Measurements from ENCODE around the gene ELOVL6.
"Not testable (repeated sequence)": the region's sequence is repeated elsewhere in the genome, so short reads cannot be mapped to it uniquely, and the experiment has no call there.

Gene ELOVL6

DNA sequence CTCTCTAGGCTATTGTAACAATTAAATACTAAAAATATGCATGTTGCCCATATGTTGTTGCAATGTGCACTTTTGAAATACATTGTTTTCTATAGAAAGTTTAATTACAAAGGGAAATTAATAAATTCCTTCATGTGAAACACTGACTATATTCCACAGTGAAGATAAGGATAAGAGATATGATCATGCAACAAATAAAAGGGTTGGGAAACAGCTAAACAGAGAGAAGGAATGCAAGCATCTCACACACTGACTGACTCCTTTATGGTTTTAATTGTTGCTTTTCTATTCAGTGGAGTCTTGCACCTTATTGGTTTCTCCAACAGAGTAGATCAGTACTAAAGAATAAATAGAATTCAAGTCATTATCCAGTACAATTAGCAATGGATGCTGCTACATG, 37.8 kb downstream of the ELOVL6 start:
- DNase-seq (ENCODE audit: low read depth in 2 of 2) = no peak

DNA sequence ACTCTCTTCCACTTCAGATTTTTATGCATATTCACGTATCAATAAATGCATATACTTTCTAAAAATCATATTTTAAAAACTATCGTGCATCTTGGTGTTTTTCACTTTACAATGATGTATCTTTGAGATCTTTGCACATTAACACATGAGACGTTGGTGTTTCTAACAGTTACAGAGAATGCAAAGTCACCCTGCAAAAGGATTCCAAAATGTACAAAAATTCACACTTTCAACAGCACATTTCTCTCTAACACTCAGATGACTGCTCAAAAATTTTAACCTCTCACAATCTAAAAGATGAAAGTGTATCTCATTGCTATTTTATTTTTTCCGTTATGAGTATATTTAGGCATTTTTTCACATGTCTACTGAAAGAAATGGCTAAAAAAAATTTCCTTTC, 38.9 kb downstream of the ELOVL6 start:
- DNase-seq (ENCODE audit: low read depth in 2 of 2) = no peak

DNA sequence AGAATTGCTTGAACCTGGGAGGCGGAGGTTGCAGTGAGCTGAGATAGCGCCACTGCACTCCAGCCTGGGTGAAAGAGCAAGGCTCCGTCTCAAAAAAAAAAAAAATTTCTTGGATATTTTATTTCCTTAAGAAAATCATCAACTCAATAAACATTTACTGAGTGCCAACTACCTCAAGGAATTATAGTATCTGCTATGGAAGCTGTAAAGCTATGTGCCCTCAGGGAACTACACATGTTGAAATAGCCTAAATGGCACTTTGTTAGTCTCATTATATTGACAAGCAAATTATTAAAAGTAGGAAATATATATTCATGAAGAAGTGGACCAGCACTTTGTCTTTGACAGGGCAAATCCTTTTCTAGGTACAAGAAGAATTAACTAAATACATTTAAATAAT, 40.8 kb downstream of the ELOVL6 start:
- no peak for DNase-seq (ENCODE audit: low read depth in 2 of 2)

DNA sequence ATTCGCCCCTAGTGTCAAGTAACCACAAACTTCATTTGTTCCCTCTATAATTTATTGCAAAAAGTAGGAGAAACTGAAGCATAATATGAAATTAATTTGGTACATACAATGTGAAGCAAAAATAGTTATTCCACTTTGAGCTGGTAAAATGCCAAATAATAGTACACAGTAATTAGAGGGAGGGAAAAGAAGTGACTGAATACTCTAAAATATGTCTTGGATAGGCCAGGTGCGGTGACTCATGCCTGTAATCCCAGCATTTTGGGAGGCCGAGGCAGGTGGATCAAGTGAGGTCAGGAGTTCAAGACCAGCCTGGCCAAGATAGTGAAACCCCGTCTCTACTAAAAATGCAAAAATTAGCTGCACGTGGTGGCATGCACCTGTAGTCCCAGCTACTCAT, 41.2 kb downstream of the ELOVL6 start:
- not testable (repeated sequence) for DNase-seq (ENCODE audit: low read depth in 2 of 2)

DNA sequence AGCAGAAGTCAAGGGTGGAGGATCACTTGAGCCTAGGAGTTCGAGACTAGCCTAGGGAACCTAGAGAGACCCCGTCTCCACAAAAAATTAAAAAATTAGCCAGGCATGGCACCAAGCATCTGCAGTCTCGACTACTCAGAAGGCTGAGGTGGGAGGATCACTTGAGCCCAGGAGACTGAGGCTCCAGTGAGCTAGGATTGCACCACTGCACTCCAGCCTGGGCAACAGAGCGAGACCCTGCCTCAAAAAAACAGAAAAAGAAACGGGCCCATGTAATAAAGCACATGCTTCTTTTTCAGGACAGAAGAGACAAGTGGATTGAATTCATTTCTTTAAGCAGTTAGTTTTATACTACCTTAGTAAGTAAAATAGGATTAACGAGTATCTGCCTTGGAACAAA, 42.0 kb downstream of the ELOVL6 start:
- no peak for DNase-seq (ENCODE audit: low read depth in 2 of 2)

DNA sequence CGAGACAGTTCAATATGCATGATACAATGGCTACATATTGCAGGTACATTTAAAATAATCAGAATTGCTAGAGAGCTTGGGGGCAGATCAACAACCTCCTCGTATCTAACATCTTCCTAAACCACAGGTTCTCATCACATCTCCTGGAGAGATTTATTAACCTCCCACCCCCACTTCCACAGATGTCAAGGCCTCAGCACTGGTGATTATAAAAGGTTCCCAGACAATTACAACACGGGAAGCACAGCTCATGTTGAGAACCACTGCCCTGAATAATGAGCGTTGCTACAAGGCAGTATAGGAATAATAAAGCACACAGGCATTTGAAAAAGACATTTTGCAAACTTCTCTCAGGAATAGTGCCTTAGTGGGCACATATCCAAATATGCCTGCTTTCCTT, 42.8 kb downstream of the ELOVL6 start:
- DNase-seq (ENCODE audit: low read depth in 2 of 2) = peak; percentile 48 to 52

DNA sequence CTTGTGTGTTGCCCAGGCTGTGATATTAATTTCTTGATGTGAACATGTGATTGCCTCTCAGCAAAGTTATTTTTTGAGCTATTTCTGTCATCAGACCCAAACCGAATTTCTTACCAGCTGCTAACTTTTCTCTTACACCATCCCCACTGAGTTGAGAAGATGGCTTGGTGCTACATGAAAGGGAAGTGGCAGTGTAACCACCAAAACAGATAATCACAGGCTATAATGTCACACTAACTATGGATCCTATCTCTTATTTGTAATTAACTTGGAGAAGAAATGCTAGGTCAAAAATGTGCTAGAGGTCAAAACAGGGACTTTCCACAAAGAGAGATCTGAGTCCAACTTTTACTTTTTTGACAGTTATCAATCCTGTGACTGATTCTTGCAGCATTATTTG, 43.8 kb downstream of the ELOVL6 start:
- no peak for DNase-seq (ENCODE audit: low read depth in 2 of 2)

DNA sequence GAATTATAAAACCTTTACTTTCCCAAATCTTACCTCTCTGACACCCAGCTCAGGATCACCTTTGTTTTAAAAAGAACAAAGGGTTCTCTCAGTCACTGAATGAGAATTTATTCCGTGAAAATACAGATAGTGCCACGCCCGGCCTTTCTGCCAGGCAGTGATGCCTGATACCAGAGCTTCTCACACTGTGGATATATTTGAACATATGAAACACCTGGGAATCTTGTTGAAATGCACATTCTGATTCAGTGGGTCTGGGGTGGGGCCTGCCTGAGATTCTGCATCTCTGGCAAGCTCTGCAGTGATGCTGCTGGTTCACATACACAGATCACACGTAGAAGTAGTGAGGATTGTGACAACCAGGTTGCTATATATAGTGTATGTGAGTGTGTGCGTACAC, 46.0 kb downstream of the ELOVL6 start:
- no peak for DNase-seq (ENCODE audit: low read depth in 2 of 2)

DNA sequence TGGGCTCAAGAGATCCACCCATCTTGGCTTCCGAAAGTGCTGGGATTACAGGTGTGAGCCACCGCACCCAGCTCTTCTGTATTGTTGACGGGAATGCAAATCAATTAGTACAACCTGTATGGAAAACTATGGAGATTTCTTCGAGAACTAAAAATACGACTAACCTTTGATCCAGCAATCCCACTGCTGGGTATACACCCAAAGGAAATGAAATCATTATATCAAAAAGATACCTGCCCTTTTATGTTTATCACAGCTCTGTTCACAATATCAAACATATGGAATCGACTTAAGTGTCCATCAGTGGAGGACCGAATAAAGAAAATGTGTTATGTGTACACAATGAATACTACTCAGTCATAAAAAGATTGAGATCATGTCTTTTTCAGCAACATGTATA, 49.3 kb downstream of the ELOVL6 start:
- no peak for DNase-seq (ENCODE audit: low read depth in 2 of 2)

DNA sequence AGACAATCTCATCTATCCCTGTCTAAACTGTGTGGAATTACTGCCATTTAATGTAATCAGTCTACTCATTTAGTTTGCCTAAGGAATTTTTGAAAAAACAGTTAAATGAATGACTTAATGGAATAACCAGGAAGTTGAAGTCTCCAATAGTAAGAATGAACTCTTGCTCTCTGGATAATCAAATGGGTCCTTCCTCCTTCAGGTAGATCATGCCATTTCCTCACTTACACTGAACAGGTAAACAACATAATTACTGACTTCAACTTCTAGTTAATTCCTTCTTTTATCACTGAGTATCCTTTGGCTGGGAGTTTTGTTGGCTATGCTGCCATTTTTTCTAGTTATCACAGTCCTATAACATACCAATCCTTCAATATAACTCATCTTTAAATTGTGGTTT, 56.0 kb downstream of the ELOVL6 start:
- DNase-seq (ENCODE audit: low read depth in 2 of 2) = no peak

DNA sequence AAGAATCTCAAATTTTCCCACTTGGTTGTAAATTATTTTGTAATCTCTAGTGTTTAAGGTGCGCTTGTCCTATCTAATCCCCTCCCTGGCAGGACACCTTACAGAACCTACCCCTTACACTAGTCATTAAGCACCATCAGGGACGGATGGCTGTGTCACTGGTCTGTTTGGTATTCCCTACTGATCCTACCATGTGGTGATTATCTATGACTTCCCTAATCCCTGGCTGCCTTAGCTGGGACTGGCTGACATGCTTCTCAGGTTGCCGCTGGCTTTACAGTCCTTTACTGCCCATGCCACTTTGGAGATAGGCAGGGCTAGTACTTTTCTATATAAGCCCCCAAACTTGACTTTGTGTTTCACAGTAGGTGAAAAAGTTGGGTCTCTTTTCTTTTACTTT, 58.6 kb downstream of the ELOVL6 start:
- DNase-seq (ENCODE audit: low read depth in 2 of 2) = no peak

DNA sequence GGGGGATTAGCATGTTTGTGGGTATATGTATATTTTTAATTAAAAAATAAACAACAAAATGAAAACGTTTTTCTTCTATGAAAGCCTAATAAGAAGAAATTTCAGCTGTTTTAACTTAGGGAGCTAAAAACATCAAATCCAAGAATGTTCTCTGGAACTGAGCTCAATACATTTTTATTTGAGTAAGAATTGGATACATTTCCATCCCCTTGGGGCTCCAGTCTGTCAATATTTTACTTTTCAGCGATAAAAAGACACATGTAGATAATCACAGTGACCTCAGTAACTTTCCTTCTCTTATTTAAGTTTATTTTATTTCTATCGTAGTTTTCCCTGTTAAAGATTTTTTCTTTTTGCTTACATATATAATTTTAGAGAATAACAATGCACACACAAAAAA, 59.3 kb downstream of the ELOVL6 start:
- no peak for DNase-seq (ENCODE audit: low read depth in 2 of 2)

DNA sequence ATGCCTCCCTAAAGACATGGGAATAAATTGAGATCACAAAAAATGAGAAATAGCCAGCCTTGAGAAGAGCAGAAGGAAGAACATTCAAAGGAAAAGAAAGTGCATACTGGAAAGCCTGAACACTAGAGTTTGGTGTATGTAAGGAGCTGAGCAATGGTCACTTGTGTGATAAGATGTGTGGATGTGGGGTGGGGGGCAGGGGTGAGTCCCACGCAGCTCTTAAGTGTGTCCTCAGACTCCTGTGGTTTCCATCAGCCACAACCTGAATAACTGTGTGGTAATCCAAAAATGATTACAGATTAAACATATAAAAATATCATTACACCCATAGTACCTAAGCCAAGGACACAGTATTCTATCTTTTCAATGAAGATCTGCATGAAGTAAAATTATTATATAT, 59.9 kb downstream of the ELOVL6 start:
- no peak for DNase-seq (ENCODE audit: low read depth in 2 of 2)

DNA sequence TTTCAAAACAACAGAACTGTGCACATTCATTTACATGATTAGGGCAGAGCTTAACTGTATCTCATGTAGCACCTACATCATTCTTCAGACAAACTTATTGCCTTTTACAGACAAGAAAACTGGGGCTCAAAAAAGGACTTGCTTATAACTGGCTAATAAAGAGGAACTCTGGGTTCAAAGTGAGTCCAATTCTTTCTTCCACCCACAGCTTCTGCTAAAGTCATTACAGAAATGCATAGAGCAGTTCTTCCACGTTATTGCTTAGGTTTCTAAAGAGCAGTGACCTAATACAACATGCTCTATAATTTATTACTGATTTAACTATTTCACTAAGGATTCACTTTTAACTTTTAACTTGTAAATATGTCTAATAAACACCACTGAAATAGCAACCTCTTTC, 60.6 kb downstream of the ELOVL6 start:
- no peak for DNase-seq (ENCODE audit: low read depth in 2 of 2)

DNA sequence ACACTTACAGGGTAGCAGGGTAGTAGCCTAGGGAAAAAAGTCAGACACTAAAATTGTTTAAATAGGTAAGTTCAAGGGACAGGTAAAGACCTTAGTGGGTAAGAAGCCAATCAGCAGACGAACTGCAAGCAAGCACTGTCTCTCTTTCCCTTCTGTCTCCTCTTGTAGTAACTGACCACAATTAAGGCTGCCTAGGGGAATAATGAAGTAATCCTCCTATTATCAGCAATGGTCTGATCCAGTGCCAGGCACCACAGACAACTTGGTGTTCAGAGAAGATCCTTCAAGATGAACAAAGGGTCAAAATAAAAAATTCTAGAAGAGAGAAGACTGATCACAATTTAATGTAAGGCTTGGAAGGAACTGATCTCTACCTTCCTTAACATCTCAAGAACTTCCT, 62.9 kb downstream of the ELOVL6 start:
- no peak for DNase-seq (ENCODE audit: low read depth in 2 of 2)

DNA sequence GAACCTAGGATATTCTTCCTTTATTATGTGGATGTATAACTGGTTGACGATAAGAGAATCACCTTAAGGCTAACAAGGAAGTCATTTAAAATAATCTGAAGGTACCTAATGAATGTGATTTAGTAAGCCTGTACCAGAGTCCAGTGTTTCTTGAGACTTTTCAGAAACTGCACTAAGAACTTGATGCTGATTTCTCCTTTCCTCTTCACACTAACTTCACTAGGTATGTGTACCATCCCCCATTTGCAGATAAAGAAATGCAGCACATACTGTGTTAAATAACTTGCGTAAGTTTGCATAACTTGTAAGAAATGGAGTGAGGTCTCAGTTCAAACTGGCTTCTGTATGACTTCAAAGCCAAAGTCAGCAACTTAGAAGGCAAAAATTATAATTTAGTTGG, 63.3 kb downstream of the ELOVL6 start:
- DNase-seq (ENCODE audit: low read depth in 2 of 2) = no peak

DNA sequence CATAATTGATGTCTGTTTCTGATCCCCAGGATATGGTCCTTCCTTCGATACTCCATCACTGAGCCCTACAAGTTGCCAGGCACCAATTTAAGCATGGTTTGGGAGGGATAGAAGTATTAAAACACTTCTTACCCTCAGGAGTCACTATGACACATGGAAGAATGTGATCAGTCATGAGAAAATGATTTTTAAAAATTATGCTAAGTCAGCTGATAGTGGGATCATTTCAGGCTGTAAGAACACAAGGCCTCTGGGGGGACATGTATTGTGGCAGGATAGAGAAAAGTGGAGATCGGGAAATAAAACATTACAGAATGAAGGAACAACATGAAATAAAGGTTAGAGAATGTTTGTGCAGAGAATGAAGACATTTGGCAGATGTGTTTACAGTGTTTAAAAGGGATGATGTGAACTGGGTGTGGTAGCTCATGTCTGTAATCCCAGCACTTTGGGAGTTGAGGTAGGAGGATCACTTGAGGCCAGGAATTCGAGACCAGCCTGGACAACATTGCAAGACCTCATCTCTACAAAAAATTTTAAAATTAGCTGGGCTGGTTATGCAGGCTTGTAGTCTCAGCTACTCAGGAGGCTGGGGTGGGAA, 64.0 kb downstream of the ELOVL6 start:
- no peak for DNase-seq (ENCODE audit: low read depth in 2 of 2)

DNA sequence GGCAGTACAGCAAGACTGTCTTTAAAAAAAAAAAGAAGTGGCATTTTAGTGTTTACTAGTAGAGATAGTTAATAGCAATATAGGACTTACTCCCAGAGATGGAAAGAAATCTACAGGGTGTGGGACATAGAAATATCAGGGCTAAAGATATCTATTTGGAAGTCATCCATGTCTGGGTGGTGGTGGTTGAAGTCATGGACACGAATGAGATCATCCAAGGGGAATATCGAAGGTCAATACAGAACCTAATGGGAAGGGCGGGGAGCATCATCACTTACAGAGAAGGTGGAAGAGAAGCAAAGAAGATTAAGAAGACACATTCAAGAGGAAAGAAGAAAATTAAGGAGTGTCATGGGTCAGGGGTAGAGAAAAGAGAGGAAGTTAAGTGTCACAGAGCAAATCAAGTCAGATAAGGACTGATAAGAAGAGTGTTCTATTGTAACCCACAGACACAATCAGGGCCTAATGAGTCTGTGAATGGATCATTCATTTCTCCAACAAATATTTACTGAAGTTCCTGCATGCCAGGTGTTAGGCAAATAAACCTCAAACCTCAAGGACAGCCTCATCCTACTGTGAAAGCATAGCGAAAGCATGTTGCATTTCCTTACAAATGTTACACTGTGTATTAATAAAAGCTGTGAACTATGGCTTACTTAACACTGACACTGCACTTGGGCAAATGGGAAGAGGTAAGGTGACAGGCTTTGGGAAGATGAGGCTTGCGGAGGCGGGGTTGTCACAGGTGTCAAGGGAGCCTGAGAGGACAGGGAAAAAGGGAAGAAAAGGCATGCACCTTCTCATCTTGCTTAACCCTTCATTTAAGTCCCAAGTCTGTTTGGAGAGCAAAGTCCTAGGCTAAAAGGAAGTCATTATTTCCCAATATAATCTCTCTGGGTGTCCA, 65.3 kb downstream of the ELOVL6 start:
- no peak for DNase-seq (ENCODE audit: low read depth in 2 of 2)

DNA sequence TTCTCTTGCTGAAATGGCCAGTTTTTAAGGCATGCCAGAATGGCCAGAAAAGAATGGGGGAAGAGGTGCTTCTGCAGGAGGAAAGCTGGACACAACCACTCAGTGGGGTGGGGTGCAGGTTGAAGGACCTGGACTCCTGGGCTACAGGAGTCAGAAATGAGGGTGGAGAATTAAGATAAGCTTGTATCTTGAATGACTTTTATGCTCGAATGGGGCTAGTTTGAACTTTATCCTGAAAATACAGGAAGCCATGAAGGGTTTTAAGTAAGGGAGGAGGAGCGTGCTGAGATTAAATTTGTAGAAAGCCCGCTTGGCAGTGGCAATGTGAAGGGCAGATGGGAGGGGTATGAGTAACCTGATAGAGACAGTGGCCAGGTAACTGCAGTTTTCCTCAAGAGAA, 66.5 kb downstream of the ELOVL6 start:
- no peak for DNase-seq (ENCODE audit: low read depth in 2 of 2)

DNA sequence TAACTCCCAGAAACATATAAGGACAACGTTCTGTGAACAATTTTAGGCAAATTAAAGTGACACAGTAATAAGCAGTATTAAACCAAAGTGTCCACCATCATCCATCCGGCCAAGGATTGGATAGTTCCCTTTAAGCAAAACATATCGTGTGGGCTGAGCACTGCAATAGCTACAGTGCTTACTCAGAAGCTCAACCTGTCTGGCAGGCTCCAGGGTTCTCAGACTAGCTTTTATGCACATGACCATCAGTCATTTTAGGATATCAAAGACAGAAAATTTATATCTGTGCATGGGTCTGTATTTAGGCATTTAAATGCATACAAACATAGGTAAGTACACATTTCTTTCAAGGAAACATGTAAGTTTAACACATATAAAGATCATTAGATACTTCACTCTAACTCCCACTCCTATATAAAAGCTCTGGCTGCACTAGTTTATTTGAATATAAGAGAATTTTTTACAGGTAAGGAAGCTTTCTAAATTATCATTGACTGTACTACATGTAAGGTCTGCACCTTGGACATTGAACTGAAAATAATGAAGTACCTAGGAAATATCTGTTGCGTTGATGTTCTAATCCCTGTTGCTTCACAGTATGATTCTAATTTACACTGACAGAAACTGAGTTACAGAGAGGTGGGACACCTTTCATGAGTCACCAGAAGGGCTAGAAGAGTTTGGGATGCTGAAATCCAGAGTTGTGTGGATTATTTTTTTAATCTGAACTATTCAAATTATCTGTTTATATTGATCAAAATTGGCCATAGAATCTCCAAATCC, 67.6 kb downstream of the ELOVL6 start:
- no peak for DNase-seq (ENCODE audit: low read depth in 2 of 2)

DNA sequence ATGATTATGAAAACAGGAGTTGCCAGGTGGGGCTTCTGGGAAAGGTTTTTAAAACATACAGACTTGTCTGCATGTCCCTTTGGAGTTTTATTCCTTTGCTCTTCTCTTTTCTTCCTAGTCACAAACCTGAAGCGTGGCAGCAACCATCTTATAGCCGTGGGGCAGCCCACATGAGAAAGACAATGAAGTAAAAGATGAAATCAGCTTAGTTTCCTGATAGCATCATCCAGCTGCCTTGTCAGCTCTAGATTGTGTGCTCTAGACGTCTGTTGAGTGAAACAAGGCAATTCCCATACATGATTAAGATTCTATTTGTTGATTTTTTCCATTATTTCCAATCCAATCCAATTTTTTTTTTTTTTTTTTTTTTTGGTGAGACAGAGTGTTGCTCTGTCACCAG, 68.9 kb downstream of the ELOVL6 start:
- DNase-seq (ENCODE audit: low read depth in 2 of 2) = no peak

DNA sequence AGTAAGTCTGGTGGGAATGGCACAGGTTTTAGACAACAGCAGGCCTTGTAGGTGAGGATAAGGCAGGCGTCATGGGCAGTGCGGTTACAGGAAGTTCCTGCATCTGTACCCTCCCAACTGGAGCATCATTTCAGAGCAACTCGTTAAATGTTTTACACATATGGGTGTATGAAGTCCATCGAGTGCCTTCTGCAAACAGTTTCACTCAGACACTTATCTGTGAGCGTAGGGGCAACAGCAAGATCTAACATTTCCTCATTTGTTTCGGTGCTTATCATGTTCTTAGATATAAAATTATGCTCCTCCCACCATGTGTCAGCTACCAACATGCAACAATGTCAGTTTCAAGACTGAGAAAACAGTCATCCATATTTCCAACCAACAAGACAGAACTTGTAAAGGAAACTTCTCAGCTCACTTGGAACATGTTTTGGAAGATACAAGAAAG, 69.9 kb downstream of the ELOVL6 start:
- no peak for DNase-seq (ENCODE audit: low read depth in 2 of 2)

DNA sequence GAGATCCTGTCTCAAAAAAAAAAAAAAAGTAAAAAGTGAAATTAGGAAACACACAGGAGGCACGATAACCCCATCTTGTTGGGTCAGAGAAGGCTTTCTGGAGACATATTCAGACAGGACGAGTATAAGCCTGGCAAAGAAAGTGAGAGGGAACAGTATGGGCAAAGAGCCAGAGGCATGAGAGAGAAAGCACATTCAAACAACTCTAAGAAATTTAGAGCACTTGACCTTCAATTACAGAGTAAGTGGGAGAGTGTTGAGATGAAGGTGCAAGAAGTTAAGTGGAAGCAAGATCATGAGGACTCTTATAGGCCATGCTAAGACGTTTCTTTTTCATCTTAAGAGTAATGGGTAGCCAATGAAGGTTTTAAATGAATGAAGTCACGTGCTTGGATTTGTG, 70.4 kb downstream of the ELOVL6 start:
- DNase-seq (ENCODE audit: low read depth in 2 of 2) = no peak

Data from fibroblast of skin of left quadriceps (primary cell).